ENCODE results near the gene PATL1.
A peak's percentile ranks its signal among the peaks of the same experiment; 100 is the strongest.

PATL1 gene

DNA sequence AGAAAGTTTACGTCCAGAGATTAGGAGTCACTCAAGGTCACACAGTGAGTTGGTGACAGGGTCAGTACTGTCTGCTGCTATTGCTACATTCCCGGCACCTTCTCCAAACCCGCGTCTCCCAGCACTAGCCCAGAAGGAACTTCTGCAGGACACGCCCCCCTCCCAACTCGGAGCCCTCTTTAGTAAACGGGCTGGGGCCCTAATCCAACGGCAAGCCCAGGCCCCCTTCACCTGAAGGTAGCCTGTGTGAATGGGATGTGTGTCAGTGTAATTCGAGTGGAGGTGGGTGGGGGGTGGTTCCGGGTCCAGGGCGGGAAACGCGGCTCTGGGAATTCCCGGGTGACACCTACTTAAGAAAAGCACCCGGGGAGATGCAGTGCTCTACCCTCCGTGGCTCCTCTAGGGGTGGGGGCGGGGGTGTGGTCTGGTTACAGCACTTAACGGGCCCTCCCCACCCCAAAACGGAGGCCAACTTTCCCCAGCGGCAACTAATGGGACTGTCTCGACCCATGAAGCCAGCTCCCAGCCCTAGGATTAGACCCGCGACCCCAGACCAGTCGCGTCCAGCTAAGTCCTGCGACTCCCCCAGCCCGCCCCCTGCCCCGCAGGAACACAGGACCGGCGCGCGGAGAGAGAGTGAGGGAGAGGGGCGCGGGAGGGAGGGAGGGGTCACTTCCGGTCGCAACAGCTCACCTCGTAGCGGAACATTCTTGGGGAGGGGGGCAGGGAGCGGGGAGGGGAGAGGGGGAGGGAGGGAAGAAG, 468 bp downstream of the PATL1 start:
- TF ChIP-seq, protein P1, sequence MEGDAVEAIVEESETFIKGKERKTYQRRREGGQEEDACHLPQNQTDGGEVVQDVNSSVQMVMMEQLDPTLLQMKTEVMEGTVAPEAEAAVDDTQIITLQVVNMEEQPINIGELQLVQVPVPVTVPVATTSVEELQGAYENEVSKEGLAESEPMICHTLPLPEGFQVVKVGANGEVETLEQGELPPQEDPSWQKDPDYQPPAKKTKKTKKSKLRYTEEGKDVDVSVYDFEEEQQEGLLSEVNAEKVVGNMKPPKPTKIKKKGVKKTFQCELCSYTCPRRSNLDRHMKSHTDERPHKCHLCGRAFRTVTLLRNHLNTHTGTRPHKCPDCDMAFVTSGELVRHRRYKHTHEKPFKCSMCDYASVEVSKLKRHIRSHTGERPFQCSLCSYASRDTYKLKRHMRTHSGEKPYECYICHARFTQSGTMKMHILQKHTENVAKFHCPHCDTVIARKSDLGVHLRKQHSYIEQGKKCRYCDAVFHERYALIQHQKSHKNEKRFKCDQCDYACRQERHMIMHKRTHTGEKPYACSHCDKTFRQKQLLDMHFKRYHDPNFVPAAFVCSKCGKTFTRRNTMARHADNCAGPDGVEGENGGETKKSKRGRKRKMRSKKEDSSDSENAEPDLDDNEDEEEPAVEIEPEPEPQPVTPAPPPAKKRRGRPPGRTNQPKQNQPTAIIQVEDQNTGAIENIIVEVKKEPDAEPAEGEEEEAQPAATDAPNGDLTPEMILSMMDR (IDR thresholded peaks at IDR 0.05; ENCODE audit: unreplicated experiment in 3 of 3) = peak in 2 of 3 experiments; percentile 17 to 22
- peak overlapping the region; percentile 90 to 97 (median 95) for H3K4me3 Mint-ChIP-seq
- H3K4me1 Mint-ChIP-seq = peaks cover 23% of the 10 kb centered on the region
- no peaks in the 10 kb centered on the region for H3K27me3 Mint-ChIP-seq (ENCODE audit: low read depth)
- peak overlapping the region; percentile 71 to 98 (median 85) for H3K27ac Mint-ChIP-seq
- peaks cover 28% of the 10 kb centered on the region for H3K36me3 Mint-ChIP-seq (ENCODE audit: low read depth)
- no peaks in the 10 kb centered on the region for H3K9me3 Mint-ChIP-seq

DNA sequence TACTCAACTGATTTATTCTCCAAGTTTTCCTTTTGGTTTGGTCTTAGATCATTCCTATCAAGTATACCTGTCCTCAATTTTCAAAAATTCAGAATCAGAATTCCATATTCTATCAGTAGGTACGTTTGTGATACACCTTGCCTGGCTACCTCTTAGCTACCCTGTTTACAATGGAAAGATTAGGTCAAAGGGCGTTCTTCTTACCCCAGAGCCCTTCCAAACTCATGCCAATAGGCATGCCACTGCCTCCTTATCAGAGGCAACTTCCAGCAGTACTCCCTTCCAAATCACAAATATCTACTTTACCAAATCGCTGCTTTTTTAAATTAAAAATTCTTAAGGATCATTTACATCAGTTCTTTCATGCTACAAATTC, 1.0 kb downstream of the PATL1 start:
- TF ChIP-seq, protein P1 (IDR thresholded peaks at IDR 0.05; ENCODE audit: unreplicated experiment in 3 of 3) = no peak
- Mint-ChIP-seq H3K4me3 (peak overlapping the region; percentile 90 to 97 (median 95)), H3K27me3 (ENCODE audit: low read depth) (no peaks in the 10 kb centered on the region), H3K27ac (peak overlapping the region; percentile 28 to 85 (median 71)), H3K36me3 (ENCODE audit: low read depth) (peaks cover 33% of the 10 kb centered on the region), H3K4me1 (peaks cover 23% of the 10 kb centered on the region), H3K9me3 (no peaks in the 10 kb centered on the region)

DNA sequence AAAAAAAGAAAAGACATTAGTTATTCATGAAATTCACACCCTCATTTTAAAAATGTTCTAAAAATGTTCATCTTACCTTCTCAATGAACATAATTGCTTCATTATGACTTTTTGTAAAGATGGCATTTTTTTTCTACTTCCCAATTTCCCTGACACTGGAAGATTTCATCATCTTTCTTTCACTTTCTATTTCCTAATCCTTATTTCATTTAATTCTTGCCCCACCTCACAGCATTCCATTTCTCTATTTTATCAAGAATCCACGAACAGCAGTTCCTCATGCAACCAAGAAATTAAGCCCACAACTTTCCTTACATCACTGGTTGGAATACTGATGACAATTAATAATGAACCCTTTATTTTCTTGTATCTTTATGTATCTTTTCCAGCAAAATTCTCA, 1.9 kb downstream of the PATL1 start:
- Mint-ChIP-seq H3K27me3 (ENCODE audit: low read depth) (no peaks in the 10 kb centered on the region), H3K4me1 (peaks cover 23% of the 10 kb centered on the region), H3K27ac (no peak overlapping the region), H3K9me3 (no peaks in the 10 kb centered on the region), H3K36me3 (ENCODE audit: low read depth) (peaks cover 33% of the 10 kb centered on the region), H3K4me3 (peak overlapping the region; percentile 90 to 97 (median 95))
- TF ChIP-seq, protein P1 (IDR thresholded peaks at IDR 0.05; ENCODE audit: unreplicated experiment in 3 of 3) = no peak

DNA sequence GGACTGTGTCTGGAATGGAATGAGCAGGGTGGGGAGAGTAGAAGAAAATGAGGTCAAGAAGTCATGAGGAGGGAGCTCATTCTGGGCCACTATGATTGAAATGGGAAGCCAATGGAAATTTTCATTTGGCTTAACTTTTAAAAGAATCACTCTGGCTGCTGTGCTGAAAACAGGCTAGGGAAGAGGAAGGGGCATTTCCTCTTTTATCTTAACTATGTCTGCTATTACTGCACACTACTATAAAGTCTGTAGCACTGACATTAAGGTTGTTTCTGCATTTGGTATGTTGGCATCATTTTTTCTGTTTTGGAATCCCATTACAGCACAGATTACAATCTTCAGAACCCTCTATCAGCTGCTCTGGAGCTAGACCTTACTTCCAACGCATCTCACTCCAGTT, 8.2 kb downstream of the PATL1 start:
- H3K4me1 Mint-ChIP-seq = no peaks in the 10 kb centered on the region
- H3K4me3 Mint-ChIP-seq = no peak overlapping the region
- no peaks in the 10 kb centered on the region for H3K27me3 Mint-ChIP-seq (ENCODE audit: low read depth)
- no peak overlapping the region for H3K27ac Mint-ChIP-seq
- H3K9me3 Mint-ChIP-seq = no peaks in the 10 kb centered on the region
- peaks cover 56% of the 10 kb centered on the region for H3K36me3 Mint-ChIP-seq (ENCODE audit: low read depth)
- TF ChIP-seq, protein P1 (IDR thresholded peaks at IDR 0.05; ENCODE audit: unreplicated experiment in 3 of 3) = no peak

DNA sequence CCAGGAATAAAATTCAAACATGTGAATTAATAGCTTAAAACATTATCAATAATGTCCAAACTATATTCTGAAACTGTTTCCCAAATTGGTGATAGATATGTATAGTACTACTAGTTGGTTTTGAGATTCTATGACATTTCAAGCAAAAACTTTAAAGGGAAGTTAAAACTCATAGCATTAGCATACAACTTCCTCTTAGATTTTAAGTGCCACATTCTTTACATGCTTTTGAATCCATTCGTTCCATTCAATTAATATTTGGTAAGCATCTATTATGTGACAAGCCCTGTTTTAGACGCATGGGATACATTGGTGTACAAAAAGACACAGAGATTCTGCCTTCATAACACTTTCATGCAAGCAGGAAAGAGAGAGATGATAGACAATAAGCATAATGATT, 8.9 kb downstream of the PATL1 start:
- H3K27ac Mint-ChIP-seq = no peak overlapping the region
- peaks cover 58% of the 10 kb centered on the region for H3K36me3 Mint-ChIP-seq (ENCODE audit: low read depth)
- no peaks in the 10 kb centered on the region for H3K4me1 Mint-ChIP-seq
- TF ChIP-seq, protein P1 (IDR thresholded peaks at IDR 0.05; ENCODE audit: unreplicated experiment in 3 of 3) = no peak
- H3K27me3 Mint-ChIP-seq (ENCODE audit: low read depth) = no peaks in the 10 kb centered on the region
- H3K4me3 Mint-ChIP-seq = no peak overlapping the region
- H3K9me3 Mint-ChIP-seq = no peaks in the 10 kb centered on the region

DNA sequence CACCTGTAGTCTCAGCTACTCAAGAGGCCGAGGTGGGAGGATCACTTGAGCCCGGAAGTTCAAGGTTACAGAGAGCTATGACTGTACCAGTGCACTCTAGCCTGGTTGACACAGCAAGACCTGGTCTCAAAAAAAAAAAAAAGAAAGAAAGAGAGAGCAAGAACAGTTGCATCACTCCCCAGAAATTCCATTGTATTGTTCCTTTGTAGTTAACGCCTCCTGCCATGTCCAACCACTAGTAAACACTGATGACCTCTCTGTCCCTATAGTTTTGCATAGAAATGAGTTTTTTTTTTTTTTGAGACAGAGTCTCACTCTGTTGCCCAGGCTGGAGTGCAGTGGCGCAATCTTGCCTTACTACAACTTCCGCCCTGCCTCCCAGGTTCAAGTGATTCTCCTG, 10.8 kb downstream of the PATL1 start:
- peaks cover 58% of the 10 kb centered on the region for H3K36me3 Mint-ChIP-seq (ENCODE audit: low read depth)
- no peak overlapping the region for H3K4me3 Mint-ChIP-seq
- H3K27ac Mint-ChIP-seq = no peak overlapping the region
- H3K9me3 Mint-ChIP-seq = no peaks in the 10 kb centered on the region
- TF ChIP-seq, protein P1 (IDR thresholded peaks at IDR 0.05; ENCODE audit: unreplicated experiment in 3 of 3) = no peak
- no peaks in the 10 kb centered on the region for H3K27me3 Mint-ChIP-seq (ENCODE audit: low read depth)
- no peaks in the 10 kb centered on the region for H3K4me1 Mint-ChIP-seq
